DND-41 (cell line): ENCODE measurements around the gene OXSM.

Source experiments
- ATAC-seq: fragments of 200-7000 bp; cut with Tn5 transposase; 3 replicates; pipeline ENCODE4 v1.9.1; 2021; ENCODE audit warnings: low read depth; ENCODE audit not compliant: insufficient read depth
- DNase-seq: peaks from one replicate; pipeline ENCODE4 v3.0.0-alpha.2; 2020
- H2AFZ ChIP-seq: 2 replicates; pipeline ENCODE4 v1.6.0; 2012; ENCODE audit warnings: low read depth, low read length
- H3K27ac ChIP-seq: 2 replicates; pipeline ENCODE4 v1.5.1; 2012; ENCODE audit warnings: low read length, inconsistent platforms
- H3K27me3 ChIP-seq: fragments of 200-600 bp; sonication (generic); 2 replicates; pipeline ENCODE4 v1.6.0; 2012; ENCODE audit warnings: low read length, mild to moderate bottlenecking, inconsistent platforms; ENCODE audit not compliant: insufficient read depth, poor library complexity
- H3K36me3 ChIP-seq: 2 replicates; pipeline ENCODE4 v1.5.1; 2012; ENCODE audit warnings: low read length, inconsistent platforms; ENCODE audit not compliant: insufficient read depth
- H3K4me1 ChIP-seq: 2 replicates; pipeline ENCODE4 v1.5.1; 2012; ENCODE audit warnings: mild to moderate bottlenecking, low read length; ENCODE audit not compliant: insufficient read depth
- H3K4me2 ChIP-seq: 2 replicates; pipeline ENCODE4 v1.6.0; 2012; ENCODE audit warnings: mild to moderate bottlenecking, moderate library complexity, low read length, inconsistent platforms; ENCODE audit not compliant: insufficient read depth
- H3K4me3 ChIP-seq, 2 experiments: fragments of 200-600 bp in 1 of 2; shearing (Covaris generic) in 1 of 2; 2 replicates each; pipeline ENCODE4 v1.5.1; 2012 to 2016; ENCODE audit warnings: inconsistent platforms in 2 of 2, low read length in 2 of 2, mild to moderate bottlenecking in 2 of 2, low read depth in 1 of 2, moderate library complexity in 1 of 2
- H3K79me2 ChIP-seq: 2 replicates; pipeline ENCODE4 v1.6.0; 2012; ENCODE audit warnings: low read length, inconsistent platforms; ENCODE audit not compliant: insufficient read depth
- H3K9ac ChIP-seq: 2 replicates; pipeline ENCODE4 v1.6.0; 2012; ENCODE audit warnings: low read depth, mild to moderate bottlenecking, inconsistent platforms, low read length, moderate library complexity
- H3K9me3 ChIP-seq: 2 replicates; pipeline ENCODE4 v1.5.1; 2012; ENCODE audit warnings: low read length, moderate library complexity, mild to moderate bottlenecking, inconsistent platforms; ENCODE audit not compliant: insufficient read depth, severe bottlenecking
- H4K20me1 ChIP-seq: 2 replicates; pipeline ENCODE4 v1.6.0; 2012; ENCODE audit warnings: low read length; ENCODE audit not compliant: insufficient read depth
- EZH2 ChIP-seq: IDR thresholded peaks from 3 replicates; pipeline ENCODE4 v1.6.1; 2012; ENCODE audit warnings: borderline replicate concordance, low read depth, mild to moderate bottlenecking, moderate library complexity, low read length, inconsistent platforms; ENCODE audit not compliant: severe bottlenecking
- TF ChIP-seq, protein P1 (sequence below): IDR thresholded peaks from 2 replicates; pipeline ENCODE4 v1.5.1; 2012; ENCODE audit warnings: borderline replicate concordance, low read length, moderate library complexity, mild to moderate bottlenecking; ENCODE audit not compliant: poor library complexity, severe bottlenecking; ENCODE audit errors: extremely low read depth

OXSM gene

GRCh38 chr3:25781145-25781757, 8.6 kb upstream of the OXSM start:
- DNase-seq (no peak), ATAC-seq (no peak)
- H2AFZ ChIP-seq, result no peak overlapping the region
- H3K9me3 ChIP-seq, result no peaks in the 10 kb centered on the region
- H3K79me2 ChIP-seq, result peaks cover 65% of the 10 kb centered on the region
- peak overlapping the region; percentile 91; the same call in 1 of the 2 replicates for H3K27ac ChIP-seq
- H3K4me2 ChIP-seq, result peak overlapping the region; percentile 82
- no peaks in the 10 kb centered on the region for H3K27me3 ChIP-seq
- H3K4me1 ChIP-seq, result peaks cover 37% of the 10 kb centered on the region
- peaks cover 8% of the 10 kb centered on the region for H4K20me1 ChIP-seq
- peaks cover 33% of the 10 kb centered on the region for H3K36me3 ChIP-seq
- TF ChIP-seq, protein P1, sequence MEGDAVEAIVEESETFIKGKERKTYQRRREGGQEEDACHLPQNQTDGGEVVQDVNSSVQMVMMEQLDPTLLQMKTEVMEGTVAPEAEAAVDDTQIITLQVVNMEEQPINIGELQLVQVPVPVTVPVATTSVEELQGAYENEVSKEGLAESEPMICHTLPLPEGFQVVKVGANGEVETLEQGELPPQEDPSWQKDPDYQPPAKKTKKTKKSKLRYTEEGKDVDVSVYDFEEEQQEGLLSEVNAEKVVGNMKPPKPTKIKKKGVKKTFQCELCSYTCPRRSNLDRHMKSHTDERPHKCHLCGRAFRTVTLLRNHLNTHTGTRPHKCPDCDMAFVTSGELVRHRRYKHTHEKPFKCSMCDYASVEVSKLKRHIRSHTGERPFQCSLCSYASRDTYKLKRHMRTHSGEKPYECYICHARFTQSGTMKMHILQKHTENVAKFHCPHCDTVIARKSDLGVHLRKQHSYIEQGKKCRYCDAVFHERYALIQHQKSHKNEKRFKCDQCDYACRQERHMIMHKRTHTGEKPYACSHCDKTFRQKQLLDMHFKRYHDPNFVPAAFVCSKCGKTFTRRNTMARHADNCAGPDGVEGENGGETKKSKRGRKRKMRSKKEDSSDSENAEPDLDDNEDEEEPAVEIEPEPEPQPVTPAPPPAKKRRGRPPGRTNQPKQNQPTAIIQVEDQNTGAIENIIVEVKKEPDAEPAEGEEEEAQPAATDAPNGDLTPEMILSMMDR, result no peak
- TF ChIP-seq EZH2, result no peak
- H3K4me3 ChIP-seq, result peak overlapping the region in 1 of 2 experiments; percentile 60; a peak in 2 of 4 replicates
- H3K9ac ChIP-seq, result peak overlapping the region; percentile 83

- no peak for ATAC-seq
- Histone ChIP-seq H3K9ac (peak overlapping the region; percentile 83), H3K4me3 (peak overlapping the region; percentile 42 to 60; a peak in 3 of 4 replicates), H3K4me1 (peaks cover 37% of the 10 kb centered on the region), H3K27ac (peak overlapping the region; percentile 91), H3K36me3 (peaks cover 25% of the 10 kb centered on the region), H3K9me3 (no peaks in the 10 kb centered on the region), H2AFZ (no peak overlapping the region), H3K27me3 (no peaks in the 10 kb centered on the region), H3K4me2 (peak overlapping the region; percentile 82), H3K79me2 (peaks cover 59% of the 10 kb centered on the region), H4K20me1 (peaks cover 8% of the 10 kb centered on the region)
- TF ChIP-seq, protein P1, result no peak
- no peak for TF ChIP-seq EZH2
- DNase-seq, result no peak
These were observed 7.9 kb upstream of the OXSM start for GRCh38 chr3:25781758-25782594.

DNA sequence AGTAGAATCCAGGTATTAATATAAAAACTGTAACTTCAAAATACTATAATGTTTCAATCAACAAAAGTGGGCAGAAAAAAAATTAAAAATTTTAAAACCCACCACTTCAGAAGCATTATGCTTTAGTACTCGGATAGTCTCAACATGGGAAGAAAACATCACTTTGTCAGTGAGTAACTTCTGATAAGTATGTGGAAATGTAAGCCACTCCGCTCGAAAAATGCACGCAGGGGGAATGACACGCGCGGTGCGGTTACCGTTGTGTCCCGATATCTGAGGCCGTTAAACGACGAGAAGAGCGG, 7.3 kb upstream of the OXSM start:
- peaks cover 20% of the 10 kb centered on the region for H3K36me3 ChIP-seq
- peak overlapping the region; percentile 91 for H3K27ac ChIP-seq
- peaks cover 38% of the 10 kb centered on the region for H3K4me1 ChIP-seq
- peak overlapping the region; percentile 83 for H3K9ac ChIP-seq
- TF ChIP-seq, protein P1, result no peak
- TF ChIP-seq EZH2, result no peak
- H3K79me2 ChIP-seq, result peaks cover 55% of the 10 kb centered on the region
- H3K4me3 ChIP-seq, result peak overlapping the region; percentile 42 to 60; a peak in 3 of 4 replicates
- H4K20me1 ChIP-seq, result peaks cover 8% of the 10 kb centered on the region
- H3K4me2 ChIP-seq, result peak overlapping the region; percentile 82
- no peak for ATAC-seq
- H2AFZ ChIP-seq, result peak overlapping the region; percentile 81
- DNase-seq, result no peak
- no peaks in the 10 kb centered on the region for H3K9me3 ChIP-seq
- H3K27me3 ChIP-seq, result no peaks in the 10 kb centered on the region
